Ovary (tissue), 3 donors: ENCODE measurements around the gene WFDC2.

Experiments
- CTCF ChIP-seq, 3 donors: fragments of 450-650 bp in 2 of 3; fragments of 200-600 bp in 1 of 3; IDR thresholded peaks; one replicate each; pipeline versions ENCODE4 v1.5.1 to v1.8.0; 2016 to 2022; ENCODE audit warnings: antibody characterized with exemption in 3 of 3, mild to moderate bottlenecking in 1 of 3
- POLR2A ChIP-seq: fragments of 450-650 bp; IDR thresholded peaks from one replicate; pipeline ENCODE4 v1.6.1; 2017; ENCODE audit warnings: antibody characterized with exemption, mild to moderate bottlenecking, moderate library complexity
- donor health status: DM: no; HTN: no; CAD: no.

- no peak for TF ChIP-seq CTCF (IDR thresholded peaks at IDR 0.05)
- TF ChIP-seq POLR2A: no peak
These were observed 17.7 kb downstream of the WFDC2 start for GRCh38 chr20:45487231-45487635.
